HG03097 (cell line): ENCODE measurements around the gene S100A2.
"Not testable (repeated sequence)": the region's sequence is repeated elsewhere in the genome, so short reads cannot be mapped to it uniquely, and the experiment has no call there.

Source experiments
- ATAC-seq: cut with Tn5 transposase; IDR thresholded peaks from one replicate; pipeline ENCODE4 v1.9.1; 2021; ENCODE audit not compliant: unreplicated experiment, low FRiP score

S100A2 gene

GRCh38 chr1:153534226-153534924 lies 31.3 kb downstream of the S100A2 start:
- no peak for ATAC-seq

GRCh38 chr1:153533689-153534201 lies 31.9 kb downstream of the S100A2 start:
- ATAC-seq: no peak

- ATAC-seq: no peak
Observed at GRCh38 chr1:153532769-153533599, 32.7 kb downstream of the S100A2 start.

- no peak for ATAC-seq
Observed at GRCh38 chr1:153532181-153532580, 33.5 kb downstream of the S100A2 start.

- ATAC-seq: no peak
Observed at GRCh38 chr1:153531638-153532037, 34.0 kb downstream of the S100A2 start.

GRCh38 chr1:153527683-153528040 lies 38.0 kb downstream of the S100A2 start:
- ATAC-seq: no peak

GRCh38 chr1:153527023-153527682 lies 38.5 kb downstream of the S100A2 start:
- ATAC-seq: no peak

- ATAC-seq: no peak
Observed at GRCh38 chr1:153526132-153526543, 39.5 kb downstream of the S100A2 start.

GRCh38 chr1:153525088-153525728 lies 40.4 kb downstream of the S100A2 start:
- ATAC-seq: no peak

- not testable (repeated sequence) for ATAC-seq
Observed at GRCh38 chr1:153522353-153523048, 43.1 kb downstream of the S100A2 start.

- ATAC-seq: not testable (repeated sequence)
Observed at GRCh38 chr1:153521808-153522207, 43.8 kb downstream of the S100A2 start.

- no peak for ATAC-seq
Observed at GRCh38 chr1:153520818-153521476, 44.7 kb downstream of the S100A2 start.

GRCh38 chr1:153520137-153520691 lies 45.4 kb downstream of the S100A2 start:
- ATAC-seq: not testable (repeated sequence)

- ATAC-seq: no peak
Observed at GRCh38 chr1:153519242-153519641, 46.4 kb downstream of the S100A2 start.

- no peak for ATAC-seq
Observed at GRCh38 chr1:153515504-153516394, 49.9 kb downstream of the S100A2 start.

GRCh38 chr1:153513666-153514065 lies 52.0 kb downstream of the S100A2 start:
- ATAC-seq: no peak

GRCh38 chr1:153513023-153513422 lies 52.6 kb downstream of the S100A2 start:
- ATAC-seq: no peak
